SK-N-SH (cell line): Measurements from ENCODE around the gene ATXN10.

Experiments
- NFIC ChIP-seq: IDR thresholded peaks from 2 replicates; pipeline ENCODE4 v1.4.0; 2012; ENCODE audit warnings: borderline replicate concordance
- NRF1 ChIP-seq: IDR thresholded peaks from 2 replicates; pipeline ENCODE4 v1.6.1; 2012; ENCODE audit warnings: low read depth, mild to moderate bottlenecking, low read length
- RAD21 ChIP-seq: IDR thresholded peaks from 2 replicates; pipeline ENCODE4 v1.6.1; 2012; ENCODE audit warnings: mild to moderate bottlenecking, low read length
- TAF1 ChIP-seq: IDR thresholded peaks from 2 replicates; pipeline ENCODE4 v1.6.1; 2012; ENCODE audit warnings: low read depth, mild to moderate bottlenecking, low read length, moderate library complexity, borderline replicate concordance
- TEAD4 ChIP-seq: IDR thresholded peaks from 2 replicates; pipeline ENCODE4 v1.4.0; 2012; ENCODE audit warnings: mild to moderate bottlenecking, borderline replicate concordance; ENCODE audit not compliant: insufficient read depth
- TF ChIP-seq, protein P1 (sequence below): fragments of 200-600 bp; sonication (generic); IDR thresholded peaks from 2 replicates; pipeline ENCODE4 v1.6.1; 2017; ENCODE audit warnings: antibody characterized with exemption, mild to moderate bottlenecking, moderate library complexity
- TF ChIP-seq, protein P2 (sequence below): IDR thresholded peaks from 2 replicates; pipeline ENCODE4 v1.4.0; 2012; ENCODE audit warnings: low read depth, borderline replicate concordance
- TF ChIP-seq, protein P3 (sequence below): IDR thresholded peaks from 2 replicates; pipeline ENCODE4 v1.4.0; 2012; ENCODE audit warnings: low read depth, borderline replicate concordance

DNA sequence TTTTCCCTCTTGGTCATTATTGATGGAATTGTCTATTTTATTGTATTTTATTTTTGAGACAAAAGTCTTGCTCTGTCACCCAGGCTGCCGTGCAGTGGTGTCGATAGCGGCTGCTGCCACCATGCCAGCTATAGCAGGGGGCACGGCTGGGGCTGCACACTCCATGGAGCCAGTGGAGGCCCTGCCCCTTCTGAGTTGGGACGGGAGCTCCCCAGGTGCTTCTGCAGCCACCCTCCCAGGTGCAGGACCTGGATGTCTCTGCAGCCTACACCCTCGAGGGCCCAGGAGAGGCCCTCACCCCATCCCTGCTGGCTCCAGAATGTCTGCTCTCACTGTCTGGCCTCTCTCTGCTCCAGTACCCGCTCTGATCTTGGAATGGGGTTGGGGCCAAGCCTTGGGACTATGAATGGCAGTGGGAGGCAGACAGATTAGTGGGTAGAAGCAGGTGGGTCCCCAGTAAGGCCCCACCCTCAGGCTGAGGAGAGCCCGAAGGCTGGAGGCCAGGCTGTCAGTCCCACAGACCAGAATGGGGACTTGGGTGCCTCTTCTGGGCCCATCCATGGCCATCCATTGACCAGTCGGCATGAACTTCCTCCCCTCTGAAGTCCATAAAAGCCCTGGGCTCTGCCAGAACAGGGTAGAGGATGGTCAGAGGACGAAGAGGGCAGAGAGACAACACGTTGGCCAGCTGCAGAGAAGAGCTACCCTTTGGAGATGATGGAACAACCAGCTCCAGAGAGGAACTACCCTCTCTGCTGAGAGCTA lies 49.6 kb upstream of the ATXN10 start:
- no peak for TF ChIP-seq TAF1
- TF ChIP-seq, protein P1, sequence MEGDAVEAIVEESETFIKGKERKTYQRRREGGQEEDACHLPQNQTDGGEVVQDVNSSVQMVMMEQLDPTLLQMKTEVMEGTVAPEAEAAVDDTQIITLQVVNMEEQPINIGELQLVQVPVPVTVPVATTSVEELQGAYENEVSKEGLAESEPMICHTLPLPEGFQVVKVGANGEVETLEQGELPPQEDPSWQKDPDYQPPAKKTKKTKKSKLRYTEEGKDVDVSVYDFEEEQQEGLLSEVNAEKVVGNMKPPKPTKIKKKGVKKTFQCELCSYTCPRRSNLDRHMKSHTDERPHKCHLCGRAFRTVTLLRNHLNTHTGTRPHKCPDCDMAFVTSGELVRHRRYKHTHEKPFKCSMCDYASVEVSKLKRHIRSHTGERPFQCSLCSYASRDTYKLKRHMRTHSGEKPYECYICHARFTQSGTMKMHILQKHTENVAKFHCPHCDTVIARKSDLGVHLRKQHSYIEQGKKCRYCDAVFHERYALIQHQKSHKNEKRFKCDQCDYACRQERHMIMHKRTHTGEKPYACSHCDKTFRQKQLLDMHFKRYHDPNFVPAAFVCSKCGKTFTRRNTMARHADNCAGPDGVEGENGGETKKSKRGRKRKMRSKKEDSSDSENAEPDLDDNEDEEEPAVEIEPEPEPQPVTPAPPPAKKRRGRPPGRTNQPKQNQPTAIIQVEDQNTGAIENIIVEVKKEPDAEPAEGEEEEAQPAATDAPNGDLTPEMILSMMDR, result no peak
- TF ChIP-seq TEAD4, result no peak
- TF ChIP-seq NRF1, result no peak
- TF ChIP-seq, protein P2, sequence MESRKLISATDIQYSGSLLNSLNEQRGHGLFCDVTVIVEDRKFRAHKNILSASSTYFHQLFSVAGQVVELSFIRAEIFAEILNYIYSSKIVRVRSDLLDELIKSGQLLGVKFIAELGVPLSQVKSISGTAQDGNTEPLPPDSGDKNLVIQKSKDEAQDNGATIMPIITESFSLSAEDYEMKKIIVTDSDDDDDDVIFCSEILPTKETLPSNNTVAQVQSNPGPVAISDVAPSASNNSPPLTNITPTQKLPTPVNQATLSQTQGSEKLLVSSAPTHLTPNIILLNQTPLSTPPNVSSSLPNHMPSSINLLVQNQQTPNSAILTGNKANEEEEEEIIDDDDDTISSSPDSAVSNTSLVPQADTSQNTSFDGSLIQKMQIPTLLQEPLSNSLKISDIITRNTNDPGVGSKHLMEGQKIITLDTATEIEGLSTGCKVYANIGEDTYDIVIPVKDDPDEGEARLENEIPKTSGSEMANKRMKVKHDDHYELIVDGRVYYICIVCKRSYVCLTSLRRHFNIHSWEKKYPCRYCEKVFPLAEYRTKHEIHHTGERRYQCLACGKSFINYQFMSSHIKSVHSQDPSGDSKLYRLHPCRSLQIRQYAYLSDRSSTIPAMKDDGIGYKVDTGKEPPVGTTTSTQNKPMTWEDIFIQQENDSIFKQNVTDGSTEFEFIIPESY, result no peak
- no peak for TF ChIP-seq NFIC
- TF ChIP-seq, protein P3, sequence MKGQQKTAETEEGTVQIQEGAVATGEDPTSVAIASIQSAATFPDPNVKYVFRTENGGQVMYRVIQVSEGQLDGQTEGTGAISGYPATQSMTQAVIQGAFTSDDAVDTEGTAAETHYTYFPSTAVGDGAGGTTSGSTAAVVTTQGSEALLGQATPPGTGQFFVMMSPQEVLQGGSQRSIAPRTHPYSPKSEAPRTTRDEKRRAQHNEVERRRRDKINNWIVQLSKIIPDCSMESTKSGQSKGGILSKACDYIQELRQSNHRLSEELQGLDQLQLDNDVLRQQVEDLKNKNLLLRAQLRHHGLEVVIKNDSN, result no peak
- TF ChIP-seq RAD21, result no peak
